ENCODE measurements around the gene RAB11A.

DNA sequence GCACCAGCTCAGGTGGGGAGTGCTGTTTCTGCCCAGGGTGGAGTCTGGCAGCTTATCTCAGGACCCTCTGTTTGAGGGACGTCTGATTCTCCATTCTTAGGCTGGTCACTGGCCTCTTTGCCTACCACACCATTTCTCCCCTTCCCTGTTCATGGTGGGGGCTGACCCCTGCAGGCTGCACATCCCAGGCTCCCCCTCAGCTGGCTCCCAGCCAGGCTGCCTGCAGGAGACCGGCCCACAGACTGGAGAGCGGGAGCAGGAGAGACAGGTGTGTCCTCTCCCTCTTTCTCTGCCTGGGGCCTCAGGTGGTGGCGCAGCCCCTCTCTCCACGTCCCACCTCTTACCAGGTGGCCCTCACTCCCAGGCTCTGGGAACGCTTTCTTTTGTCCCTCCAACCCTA lies 60.8 kb downstream of the RAB11A start:
- TF ChIP-seq, protein P1, sequence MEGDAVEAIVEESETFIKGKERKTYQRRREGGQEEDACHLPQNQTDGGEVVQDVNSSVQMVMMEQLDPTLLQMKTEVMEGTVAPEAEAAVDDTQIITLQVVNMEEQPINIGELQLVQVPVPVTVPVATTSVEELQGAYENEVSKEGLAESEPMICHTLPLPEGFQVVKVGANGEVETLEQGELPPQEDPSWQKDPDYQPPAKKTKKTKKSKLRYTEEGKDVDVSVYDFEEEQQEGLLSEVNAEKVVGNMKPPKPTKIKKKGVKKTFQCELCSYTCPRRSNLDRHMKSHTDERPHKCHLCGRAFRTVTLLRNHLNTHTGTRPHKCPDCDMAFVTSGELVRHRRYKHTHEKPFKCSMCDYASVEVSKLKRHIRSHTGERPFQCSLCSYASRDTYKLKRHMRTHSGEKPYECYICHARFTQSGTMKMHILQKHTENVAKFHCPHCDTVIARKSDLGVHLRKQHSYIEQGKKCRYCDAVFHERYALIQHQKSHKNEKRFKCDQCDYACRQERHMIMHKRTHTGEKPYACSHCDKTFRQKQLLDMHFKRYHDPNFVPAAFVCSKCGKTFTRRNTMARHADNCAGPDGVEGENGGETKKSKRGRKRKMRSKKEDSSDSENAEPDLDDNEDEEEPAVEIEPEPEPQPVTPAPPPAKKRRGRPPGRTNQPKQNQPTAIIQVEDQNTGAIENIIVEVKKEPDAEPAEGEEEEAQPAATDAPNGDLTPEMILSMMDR (IDR thresholded peaks at IDR 0.05), result no peak
- no peak for TF ChIP-seq POLR2A (IDR thresholded peaks at IDR 0.05)
